GM19043 (cell line): Measurements from ENCODE around the gene HADHB.
"Not testable (repeated sequence)": the region's sequence is repeated elsewhere in the genome, so short reads cannot be mapped to it uniquely, and the experiment has no call there.

Experiments used
- ATAC-seq: cut with Tn5 transposase; IDR thresholded peaks from one replicate; pipeline ENCODE4 v1.9.1; 2021; ENCODE audit warnings: low read depth; ENCODE audit not compliant: unreplicated experiment

HADHB gene

DNA sequence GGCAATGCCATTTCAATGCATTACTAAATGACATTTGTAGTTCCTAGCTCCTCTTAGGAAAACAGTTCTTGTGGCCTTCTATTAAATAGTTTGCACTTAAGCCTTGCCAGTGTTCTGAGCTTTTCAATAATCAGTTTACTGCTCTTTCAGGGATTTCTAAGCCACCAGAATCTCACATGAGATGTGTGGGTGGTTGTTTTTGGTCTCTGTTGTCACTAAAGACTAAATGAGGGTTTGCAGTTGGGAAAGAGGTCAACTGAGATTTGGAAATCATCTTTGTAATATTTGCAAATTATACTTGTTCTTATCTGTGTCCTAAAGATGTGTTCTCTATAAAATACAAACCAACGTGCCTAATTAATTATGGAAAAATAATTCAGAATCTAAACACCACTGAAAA is 45.3 kb downstream of the HADHB start:
- no peak for ATAC-seq

DNA sequence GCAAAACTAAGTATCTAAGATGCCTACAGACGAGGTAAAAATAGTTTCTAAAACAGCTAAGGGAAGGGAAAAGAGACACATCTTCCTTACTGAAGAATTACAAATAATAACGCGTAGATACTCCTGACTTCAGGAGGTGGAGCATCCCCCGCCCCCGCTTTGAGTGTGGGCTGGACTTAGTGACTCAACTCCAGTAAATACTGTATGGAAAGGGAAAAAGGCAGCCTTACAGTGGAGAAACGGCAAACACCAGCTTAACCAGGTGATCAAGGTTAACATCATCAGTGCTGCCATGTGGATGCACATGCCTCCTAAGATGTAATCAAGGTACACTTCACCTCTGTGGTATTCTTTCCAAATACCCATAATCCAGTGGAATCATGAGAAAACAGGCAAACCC is 47.9 kb downstream of the HADHB start:
- ATAC-seq, result no peak

DNA sequence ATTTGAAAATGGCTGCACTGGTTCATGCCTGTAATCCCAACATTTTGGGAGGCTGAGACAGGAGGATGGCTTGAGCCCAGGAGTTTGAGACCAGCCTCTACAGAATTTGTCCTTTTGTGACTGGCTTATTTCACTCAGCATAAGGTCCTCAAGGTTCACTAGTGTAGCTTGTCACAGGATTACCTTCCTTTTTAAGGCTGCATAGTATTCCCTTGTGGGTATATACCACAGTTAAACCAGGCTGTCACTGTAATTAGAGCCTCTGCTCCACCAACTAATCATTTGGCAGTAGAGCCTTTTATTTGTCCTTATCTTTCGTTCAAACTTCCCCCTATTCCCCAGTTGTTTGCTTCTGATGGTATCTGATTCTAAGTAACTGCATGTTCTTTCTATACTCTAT is 50.8 kb downstream of the HADHB start:
- ATAC-seq, result no peak

DNA sequence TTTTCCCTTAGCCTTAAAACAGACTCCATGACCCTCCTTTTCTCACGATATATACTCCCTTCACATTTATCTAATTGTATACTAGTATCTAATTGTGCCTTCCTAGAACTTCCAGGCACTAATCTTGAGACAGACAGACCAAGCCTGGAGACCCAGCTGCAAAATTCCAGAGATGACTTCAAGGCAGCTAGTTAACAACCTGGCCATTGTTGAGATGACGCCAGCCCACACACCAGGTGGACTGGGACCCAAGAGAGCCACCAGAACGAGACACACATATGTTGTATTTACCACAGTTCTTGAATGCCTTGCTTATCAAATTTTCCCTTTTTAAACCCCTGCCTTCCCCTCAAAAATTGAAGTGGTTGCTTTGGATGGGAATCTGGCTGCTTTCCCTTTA is 52.3 kb downstream of the HADHB start:
- no peak for ATAC-seq

DNA sequence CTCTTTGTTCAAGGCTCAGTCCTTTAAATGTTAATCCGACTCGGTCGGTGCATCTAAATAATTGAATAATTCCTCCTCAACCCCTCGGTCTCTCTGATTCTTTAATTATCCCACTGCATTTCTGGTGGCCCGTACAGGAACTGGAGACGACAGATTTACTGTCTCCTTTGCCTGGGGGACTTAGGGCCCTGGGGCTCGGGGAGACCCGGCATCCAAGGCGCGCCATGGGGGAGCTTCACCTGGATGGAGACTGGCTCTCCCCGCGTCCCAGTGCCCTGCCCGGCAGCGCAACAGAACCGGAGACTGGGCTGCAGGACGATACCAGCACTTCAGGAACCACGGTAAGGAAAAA is 53.5 kb downstream of the HADHB start:
- no peak for ATAC-seq

DNA sequence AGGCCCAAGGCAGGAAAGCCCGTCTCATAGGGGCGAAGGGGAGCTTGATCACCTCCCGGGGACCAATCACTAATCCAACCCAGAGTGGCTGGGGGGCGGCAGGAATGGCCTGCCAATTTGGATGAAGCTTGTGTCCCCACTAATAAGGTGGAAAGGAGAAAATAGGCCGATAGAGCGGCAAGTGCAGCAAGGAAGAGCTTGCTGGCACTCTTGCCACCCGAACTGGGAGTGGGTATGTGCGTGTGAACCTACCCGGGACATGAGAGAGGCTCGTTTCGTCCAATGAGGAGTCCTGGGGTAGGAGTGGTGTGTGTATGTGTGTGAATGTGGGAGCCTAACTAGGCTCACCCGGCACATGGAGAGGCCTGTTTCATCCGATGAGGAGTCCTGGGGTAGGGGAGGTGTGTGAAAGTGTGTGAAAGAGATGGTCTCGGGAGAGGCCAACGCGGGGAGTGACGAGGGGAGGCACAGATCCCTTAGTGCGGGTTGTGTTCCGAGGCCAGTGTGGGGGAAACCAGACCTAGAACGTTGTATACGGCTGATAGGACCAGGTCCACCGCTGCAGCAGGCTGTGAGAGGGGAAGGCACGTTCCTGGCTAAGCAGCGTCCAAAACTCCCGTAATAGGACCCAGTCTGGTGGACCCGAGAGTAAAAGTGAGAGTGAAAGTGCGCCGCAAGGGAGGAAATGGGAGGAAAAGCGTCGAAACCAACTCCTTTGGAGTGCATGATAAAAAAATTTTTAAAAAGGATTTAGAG is 54.1 kb downstream of the HADHB start:
- ATAC-seq, result no peak

DNA sequence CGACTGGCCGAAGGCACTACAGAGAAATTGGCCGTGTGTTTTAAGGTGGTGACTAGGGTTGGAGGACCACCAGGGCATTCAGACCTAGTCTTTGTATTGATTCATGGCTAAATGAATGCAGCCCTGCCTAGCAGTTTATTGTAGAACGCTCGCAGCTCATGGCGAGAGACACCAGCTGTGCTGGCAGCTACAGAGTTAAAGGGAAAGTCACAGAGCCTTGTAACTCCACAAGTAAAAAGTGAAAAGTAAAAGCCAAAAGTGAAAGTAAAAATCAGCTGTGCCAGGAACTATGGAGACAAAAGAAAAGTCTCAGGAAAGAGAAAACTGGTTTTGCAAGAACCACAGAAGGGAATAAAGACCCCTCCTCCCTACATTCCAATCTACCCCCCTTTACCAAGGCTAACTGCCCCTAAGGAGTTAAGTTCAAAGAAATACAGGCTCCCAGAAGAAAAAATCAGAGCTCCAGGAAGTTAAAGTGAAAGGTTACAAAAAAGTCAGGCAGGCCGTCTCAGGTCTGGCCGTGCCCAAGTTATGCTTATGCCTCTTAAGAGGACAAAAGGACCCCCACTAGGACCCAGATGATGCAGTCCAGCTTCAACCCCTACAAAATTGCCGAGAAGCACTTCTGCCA is 54.8 kb downstream of the HADHB start:
- no peak for ATAC-seq

DNA sequence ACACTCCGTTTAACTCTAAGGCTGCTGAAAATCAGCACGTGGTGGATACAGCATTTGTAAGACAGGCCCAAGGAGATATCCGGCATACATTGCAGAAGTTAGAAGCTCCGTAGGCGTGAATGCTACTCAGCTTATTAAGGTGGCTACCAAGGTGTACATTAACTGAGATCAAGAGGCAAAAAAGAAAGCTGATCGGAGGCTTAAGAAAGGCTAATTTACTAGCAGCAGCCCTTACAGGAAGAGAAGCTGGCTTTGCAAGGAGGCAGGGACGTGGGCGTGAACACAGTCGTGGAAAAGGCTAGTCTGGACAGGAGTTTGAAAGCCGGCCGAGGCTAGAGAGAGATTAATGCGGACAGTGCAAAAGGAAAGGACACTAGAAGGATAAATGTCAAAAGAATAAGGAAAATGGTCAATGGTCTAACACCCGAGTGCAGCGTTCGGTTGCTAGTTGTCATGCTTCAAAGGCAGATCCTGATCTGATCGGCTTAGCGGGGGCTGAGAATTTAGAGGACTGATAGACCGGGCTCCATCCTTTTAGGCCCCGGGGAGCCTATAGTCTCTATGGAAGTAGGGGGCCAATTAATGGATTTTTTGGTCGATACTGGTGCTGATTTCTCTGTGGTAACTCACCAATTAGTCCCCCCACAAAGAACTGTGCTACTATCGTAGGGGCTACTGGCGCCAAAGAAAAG is 55.6 kb downstream of the HADHB start:
- ATAC-seq, result no peak

DNA sequence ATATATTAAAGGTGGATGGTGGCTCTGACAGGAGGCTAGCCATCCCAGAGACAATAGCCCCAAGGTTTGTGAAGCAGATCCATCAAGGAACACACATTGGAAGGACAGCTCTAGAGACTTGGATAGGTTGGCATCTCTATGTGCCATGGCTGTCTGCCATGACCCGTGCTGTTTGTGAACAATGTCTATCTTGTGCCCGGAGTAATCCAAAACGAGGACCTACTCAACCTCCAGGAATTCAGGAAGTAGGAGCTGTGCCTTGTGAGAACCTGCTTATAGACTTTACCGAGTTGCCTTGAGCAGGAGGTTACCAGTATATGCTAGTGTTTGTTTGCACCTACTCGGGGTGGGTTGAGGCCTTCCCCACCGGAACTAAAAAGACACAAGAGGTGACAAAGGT is 58.1 kb downstream of the HADHB start:
- ATAC-seq, result no peak

DNA sequence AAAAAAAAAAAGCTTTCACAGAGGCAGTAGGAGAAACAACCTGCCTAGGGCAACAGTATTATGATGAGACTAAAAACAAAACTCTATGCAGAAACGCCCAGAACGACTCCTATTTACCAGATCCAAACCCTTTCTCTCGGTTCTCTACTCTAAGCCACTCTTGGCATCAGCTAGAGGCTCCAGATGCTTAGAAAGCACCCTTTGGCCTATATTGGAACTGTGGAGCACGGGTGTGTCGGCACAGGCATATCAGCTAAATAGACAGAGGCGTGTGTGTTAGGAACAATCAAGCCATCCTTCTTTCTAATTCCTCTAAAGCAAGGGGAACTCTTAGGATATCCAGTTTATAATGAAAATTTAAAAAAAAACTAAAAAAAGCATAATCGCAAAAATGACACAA is 60.4 kb downstream of the HADHB start:
- not testable (repeated sequence) for ATAC-seq

DNA sequence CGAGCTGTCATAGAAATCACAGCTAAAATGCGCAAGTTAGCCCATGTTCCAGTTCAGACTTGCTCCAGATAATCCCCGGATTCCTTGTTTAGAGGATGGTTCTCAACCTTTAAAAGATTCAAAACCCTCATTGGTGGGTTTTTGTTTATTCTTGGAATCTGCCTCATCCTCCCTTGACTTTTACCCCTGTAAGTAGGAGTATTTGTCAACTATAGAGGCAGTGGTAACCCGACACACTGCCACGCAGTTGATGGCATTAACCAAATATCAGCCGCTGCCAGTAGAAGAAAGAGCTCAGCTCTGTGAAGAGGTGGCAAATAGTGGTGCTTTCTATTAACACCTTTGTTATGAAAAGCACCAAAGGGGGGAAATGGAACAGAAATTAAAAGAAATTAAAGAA is 60.8 kb downstream of the HADHB start:
- no peak for ATAC-seq

DNA sequence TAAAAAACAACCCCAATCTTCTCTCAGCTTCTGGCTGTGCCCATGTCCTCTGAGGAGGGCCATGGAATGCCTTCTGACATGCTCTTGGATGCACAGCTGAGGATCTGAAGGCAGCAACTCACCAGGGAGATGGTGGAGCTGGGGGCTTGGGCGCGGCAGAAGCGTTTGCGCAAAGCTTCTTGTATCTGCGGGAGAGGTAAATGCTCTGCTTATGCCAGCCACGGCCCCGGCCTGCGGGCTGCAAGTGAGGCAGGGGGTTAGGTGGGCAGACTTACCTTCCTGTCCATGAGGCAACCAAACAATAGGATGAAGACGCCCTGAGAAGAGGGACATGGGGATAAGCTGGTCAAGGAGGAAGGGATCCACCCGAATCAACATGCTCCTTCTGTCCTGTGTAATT is 65.2 kb downstream of the HADHB start:
- ATAC-seq, result no peak

DNA sequence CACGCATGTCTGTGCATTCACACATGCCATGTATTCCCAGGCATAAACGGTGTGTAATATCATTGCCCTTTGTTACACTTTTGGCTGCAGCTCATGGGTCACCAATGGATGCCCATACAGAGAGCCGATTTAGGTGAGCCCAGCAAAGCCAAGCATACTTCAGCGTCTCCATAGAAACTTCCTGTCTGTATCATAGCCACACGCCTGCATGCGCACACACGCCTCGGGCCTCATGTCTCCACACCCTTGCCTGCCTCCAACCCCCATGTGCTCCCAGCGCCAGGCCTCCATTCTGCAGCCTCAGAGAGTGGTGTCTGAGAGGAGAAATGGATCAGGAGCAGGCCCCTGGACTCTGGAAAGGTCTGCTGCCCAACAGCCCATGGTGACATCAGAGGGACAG is 67.7 kb downstream of the HADHB start:
- no peak for ATAC-seq

DNA sequence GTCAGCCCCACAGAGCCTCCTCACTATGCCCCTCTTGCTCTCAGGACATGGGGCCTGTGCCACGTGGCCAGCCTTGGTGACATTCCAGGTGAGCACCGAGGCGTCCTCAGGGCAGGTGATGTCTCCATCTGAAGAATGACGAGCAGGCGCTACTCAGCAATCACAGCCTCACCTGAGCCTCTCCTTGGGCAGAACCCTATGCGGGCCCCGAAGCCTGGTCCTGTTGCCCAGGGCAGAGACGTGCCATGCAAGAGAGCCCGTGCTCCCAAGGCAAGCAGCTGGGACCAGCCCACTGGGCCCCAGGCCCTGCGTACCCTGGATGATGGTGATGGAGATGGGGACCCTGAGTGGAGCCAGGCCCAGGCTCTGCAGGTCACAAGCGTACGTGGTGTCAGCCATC is 68.7 kb downstream of the HADHB start:
- no peak for ATAC-seq

DNA sequence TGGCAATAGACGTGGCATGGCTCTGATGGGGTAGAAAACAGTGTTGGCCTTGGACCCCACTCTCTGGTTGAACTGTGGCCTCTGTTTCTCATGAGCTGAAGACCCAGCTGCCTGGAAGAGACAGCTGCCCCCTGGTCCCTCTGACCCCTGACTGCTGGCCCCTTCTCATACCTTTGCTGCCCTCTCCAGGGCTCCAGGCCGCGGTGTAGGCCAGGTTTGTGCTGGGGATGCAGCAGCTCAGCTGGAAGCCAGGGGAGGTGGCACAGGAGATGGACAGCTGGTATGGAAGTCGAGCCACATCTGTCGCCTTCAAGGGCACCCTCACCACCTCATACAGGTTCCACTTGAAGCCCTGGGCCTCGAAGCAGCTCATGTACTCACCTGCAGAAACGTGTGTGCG is 69.5 kb downstream of the HADHB start:
- ATAC-seq, result no peak

DNA sequence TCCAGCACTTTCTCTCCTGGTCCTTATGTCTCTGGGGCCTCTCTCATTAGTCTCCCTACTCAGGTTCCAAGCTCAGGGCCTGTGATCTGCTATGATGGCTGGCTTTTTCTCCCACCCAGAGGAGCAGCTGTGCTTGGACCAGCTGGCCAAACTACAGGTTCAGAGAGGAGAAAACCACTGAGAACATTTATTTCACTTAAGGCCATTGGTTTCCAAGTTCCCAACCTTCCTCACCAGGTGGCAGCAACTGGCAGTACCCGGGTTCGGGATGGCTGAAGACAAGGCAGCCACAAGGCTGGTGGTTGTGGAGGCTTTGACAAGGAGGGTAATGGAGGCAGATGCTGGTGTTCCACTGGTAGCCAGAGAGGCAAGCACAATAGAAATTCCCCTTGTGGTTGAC is 71.3 kb downstream of the HADHB start:
- ATAC-seq, result no peak

DNA sequence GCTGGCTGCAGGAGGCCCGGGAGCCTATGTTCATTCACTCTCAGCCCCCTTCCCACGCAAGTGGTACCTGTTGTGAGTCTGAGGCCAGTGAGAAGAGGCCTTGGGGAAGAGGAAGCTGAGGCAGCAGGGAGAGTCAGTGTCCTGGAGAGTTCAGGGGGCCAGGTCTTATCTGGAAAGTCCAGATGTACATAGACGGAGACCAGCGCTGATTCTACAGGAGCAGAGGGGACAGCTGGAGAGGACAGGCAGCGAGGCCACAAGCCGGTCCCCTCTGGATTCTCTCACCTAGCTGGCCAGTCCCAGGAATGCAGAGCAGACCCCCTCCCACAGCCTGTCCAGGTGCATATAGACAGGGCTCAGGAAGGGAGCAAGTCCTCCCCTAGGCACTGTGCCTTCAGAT is 72.1 kb downstream of the HADHB start:
- ATAC-seq, result no peak

DNA sequence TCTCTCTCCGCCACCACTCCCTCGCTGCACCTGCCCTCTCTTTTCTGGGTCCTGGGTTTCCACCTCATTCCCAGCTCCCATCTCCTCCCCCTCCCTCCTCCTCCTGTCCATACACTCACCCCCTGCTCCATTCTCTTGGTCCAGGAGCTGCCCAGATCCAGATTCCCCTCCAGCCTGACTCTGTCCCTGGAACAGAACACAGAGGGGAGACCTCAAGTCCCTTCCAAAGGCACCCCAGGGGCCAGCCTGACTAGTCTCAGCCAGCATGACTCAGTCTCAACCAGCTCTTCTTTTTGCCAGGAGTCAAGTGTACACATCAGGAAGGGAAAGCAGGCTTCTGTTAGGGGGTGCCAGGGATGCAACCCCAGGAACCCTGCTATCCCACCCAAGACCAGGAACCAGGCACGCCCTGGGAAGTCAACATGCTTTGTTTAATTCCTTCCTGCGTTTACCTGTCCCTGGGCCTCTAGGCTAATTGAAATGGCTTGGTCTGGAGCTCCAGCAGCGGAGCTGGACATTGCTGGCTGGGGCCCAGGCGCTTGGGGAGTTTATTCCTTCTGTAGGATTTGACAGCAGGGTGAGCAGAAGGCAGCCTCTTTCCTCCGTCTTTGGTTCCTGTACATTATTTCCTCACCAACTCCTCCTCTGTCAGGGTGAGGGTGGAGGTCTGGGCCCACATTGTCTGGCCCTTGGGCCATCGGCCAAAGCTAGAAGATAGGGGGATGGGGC is 72.8 kb downstream of the HADHB start:
- ATAC-seq, result no peak

DNA sequence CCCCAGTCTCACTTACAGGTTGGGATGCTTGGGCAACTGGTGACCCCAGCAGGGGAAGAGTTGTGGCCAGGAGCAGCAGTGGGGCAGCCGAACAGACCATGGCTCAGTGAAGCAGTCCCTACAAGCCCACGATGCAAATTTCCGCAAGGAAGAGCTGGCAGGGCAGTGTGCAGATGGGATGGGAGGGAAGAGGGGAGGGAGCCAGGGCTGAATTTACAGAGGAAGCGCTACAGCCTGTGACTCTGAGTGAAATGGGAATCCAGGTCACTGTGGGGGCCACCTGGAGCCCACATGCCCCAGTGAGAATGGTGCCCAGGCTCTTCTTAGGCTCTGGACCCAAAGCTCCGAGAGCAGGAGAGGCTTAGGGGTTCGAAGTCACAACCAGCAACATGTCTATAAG is 74.2 kb downstream of the HADHB start:
- no peak for ATAC-seq

DNA sequence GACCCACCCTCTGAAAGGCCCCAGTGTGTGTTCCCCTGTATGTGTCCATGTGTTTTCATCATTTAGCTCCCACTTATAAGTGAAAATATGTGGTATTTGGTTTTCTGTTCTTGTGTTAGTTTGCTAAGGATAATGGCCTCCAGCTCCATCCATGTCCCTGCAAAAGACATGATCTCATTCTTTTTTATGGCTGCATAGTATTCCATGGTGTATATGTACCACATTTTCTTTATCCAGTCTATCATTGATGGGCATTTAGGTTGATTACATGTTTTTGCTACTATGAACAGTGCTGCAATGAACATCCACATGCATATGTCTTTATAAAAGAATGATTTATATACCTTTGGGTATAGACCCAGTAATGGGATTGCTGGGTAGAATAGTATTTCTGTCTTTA is 79.7 kb downstream of the HADHB start:
- not testable (repeated sequence) for ATAC-seq

DNA sequence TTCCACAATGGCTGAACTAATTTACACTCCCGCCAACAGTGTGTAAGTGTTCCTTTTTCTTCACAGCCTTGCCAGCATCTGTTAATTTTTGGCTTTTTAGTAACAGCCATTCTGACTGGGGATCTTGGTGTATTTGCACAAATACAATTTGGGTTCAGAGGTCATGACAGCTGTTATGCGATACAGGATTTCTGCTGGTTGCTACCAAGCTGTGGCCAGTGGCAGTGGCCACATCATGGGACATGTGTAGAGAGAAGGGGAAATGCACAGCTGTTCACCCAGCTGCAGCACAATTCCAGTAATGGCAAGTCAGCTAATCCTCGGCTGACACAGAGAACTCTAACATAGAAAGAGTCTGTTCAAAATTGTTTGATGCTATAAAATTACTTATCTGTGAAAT is 80.2 kb downstream of the HADHB start:
- ATAC-seq, result no peak
